Osteoblast (primary cell): ENCODE results near the gene SMAD3. TPM values are rescaled to one million over a fixed set of nuclear protein-coding genes. Genes with fewer than 3 reads are reported as not detected.

ENCODE experiments used
- DNase-seq: peaks from one replicate; pipeline ENCODE4 v3.0.0; 2011; ENCODE audit warnings: low spot score, mixed read lengths; ENCODE audit not compliant: insufficient read length; ENCODE audit errors: missing footprints
- H2AFZ ChIP-seq: 2 replicates; pipeline ENCODE4 v1.6.0; 2011; ENCODE audit warnings: mild to moderate bottlenecking, low read length
- H3K27ac ChIP-seq: 2 replicates; pipeline ENCODE4 v1.5.1; 2011; ENCODE audit warnings: mild to moderate bottlenecking, low read depth, low read length, moderate library complexity
- H3K27me3 ChIP-seq: 2 replicates; pipeline ENCODE4 v1.6.0; 2012; ENCODE audit warnings: mild to moderate bottlenecking, control low read depth, inconsistent platforms, low read length, moderate library complexity; ENCODE audit not compliant: insufficient read depth
- H3K36me3 ChIP-seq: 2 replicates; pipeline ENCODE4 v1.5.1; 2011; ENCODE audit warnings: mild to moderate bottlenecking, low read length, control low read depth, moderate library complexity; ENCODE audit not compliant: insufficient read depth
- H3K4me1 ChIP-seq: 2 replicates; pipeline ENCODE4 v1.5.1; 2011; ENCODE audit warnings: mild to moderate bottlenecking, low read length, control low read depth, moderate library complexity; ENCODE audit not compliant: insufficient read depth
- H3K4me2 ChIP-seq: 2 replicates; pipeline ENCODE4 v1.6.0; 2011; ENCODE audit warnings: mild to moderate bottlenecking, low read length; ENCODE audit not compliant: insufficient read depth
- H3K4me3 ChIP-seq: fragments of 200-600 bp; sonication (generic); 3 replicates; pipeline ENCODE4 v1.5.1; 2012; ENCODE audit warnings: mild to moderate bottlenecking, low read length, inconsistent platforms; ENCODE audit not compliant: insufficient read depth
- H3K79me2 ChIP-seq: 2 replicates; pipeline ENCODE4 v1.6.0; 2012; ENCODE audit warnings: mild to moderate bottlenecking, low read length, control low read depth, inconsistent platforms; ENCODE audit not compliant: insufficient read depth
- H3K9me3 ChIP-seq: 2 replicates; pipeline ENCODE4 v1.5.1; 2011; ENCODE audit warnings: low read depth, low read length, control low read depth
- H4K20me1 ChIP-seq: 2 replicates; pipeline ENCODE4 v1.6.0; 2012; ENCODE audit warnings: mild to moderate bottlenecking, low read length, control low read depth; ENCODE audit not compliant: insufficient read depth
- total RNA-seq: library from RNA; depleted of rRNA; stranded (reverse); fragments of >200 nt; gene quantifications from 2 replicates; pipeline ENCODE4 v1.2.3, GENCODE V29; 2012
- TF ChIP-seq, protein P1 (sequence below): IDR thresholded peaks from 2 replicates; pipeline ENCODE4 v1.5.1; 2011; ENCODE audit warnings: mild to moderate bottlenecking, low read depth, low read length, moderate library complexity; ENCODE audit errors: extremely low read depth

SMAD3 gene
- 41.8 and 60.1 TPM in 2 replicates for total RNA-seq

DNA sequence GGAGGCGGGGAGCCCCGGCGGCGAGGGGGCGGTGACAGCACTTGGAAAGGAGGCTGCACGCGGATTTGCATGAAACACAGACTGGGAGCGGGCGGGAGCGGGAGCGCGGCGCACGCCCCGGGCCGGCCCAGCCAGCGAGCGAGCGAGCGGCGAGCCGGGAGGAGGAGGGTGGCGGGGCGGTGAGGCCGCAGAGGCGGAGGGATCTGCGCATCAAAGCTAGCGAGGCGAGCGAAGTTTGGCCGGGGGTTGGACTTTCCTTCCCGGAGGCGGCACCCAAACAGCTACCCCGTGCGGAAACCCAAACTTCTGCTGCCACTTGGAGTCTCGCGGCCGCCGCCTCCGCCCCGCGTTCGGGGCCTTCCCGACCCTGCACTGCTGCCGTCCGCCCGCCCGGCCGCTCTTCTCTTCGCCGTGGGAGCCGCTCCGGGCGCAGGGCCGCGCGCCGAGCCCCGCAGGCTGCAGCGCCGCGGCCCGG lies at the start of gene SMAD3:
SMAD3 (plus strand) TSS at position 72 of the 475 bp plus-strand sequence. CDS start 553 bp downstream, outside the sequence.
- peaks cover 25% of the 10 kb centered on the region for H3K4me1 ChIP-seq
- peak within 1 kb of the TSS; percentile 97 for H3K4me2 ChIP-seq
- no peaks in the 10 kb centered on the region for H3K9me3 ChIP-seq
- H3K79me2 ChIP-seq, result peaks cover 47% of the 10 kb centered on the region
- TF ChIP-seq, protein P1, sequence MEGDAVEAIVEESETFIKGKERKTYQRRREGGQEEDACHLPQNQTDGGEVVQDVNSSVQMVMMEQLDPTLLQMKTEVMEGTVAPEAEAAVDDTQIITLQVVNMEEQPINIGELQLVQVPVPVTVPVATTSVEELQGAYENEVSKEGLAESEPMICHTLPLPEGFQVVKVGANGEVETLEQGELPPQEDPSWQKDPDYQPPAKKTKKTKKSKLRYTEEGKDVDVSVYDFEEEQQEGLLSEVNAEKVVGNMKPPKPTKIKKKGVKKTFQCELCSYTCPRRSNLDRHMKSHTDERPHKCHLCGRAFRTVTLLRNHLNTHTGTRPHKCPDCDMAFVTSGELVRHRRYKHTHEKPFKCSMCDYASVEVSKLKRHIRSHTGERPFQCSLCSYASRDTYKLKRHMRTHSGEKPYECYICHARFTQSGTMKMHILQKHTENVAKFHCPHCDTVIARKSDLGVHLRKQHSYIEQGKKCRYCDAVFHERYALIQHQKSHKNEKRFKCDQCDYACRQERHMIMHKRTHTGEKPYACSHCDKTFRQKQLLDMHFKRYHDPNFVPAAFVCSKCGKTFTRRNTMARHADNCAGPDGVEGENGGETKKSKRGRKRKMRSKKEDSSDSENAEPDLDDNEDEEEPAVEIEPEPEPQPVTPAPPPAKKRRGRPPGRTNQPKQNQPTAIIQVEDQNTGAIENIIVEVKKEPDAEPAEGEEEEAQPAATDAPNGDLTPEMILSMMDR, result no peak
- peaks cover 26% of the 10 kb centered on the region for H3K36me3 ChIP-seq
- peaks cover 37% of the 10 kb centered on the region for H4K20me1 ChIP-seq
- peak; percentile 99 for DNase-seq
- peak within 1 kb of the TSS; percentile 48 for H2AFZ ChIP-seq
- no peaks in the 10 kb centered on the region for H3K27me3 ChIP-seq
- peak within 1 kb of the TSS; percentile 98 for H3K4me3 ChIP-seq
- peak within 1 kb of the TSS; percentile 98 for H3K27ac ChIP-seq

DNA sequence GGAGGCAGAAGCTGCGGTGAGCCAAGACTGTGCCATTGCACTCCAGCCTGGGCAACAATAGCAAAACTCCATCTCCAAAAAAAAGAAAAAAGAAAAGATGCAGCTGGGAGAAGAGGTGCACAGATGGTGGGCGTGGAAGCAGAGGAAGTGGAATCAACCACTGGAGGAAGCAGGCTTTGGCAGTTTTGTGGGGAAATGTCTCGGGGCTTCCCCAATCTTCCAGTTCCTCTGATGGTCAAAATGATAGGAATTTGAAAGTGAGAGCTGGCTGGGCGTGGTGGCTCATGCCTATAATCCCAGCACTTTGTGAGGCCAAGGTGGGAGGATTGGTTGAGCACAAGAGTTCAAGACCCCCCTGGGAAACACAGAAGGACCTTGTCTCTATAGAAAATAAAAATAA lies 48.1 kb upstream of the SMAD3 start:
- no peaks in the 10 kb centered on the region for H3K9me3 ChIP-seq
- H3K79me2 ChIP-seq, result no peaks in the 10 kb centered on the region
- no peak overlapping the region for H3K4me3 ChIP-seq
- H2AFZ ChIP-seq, result no peak overlapping the region
- no peaks in the 10 kb centered on the region for H3K27me3 ChIP-seq
- no peak overlapping the region for H3K27ac ChIP-seq
- H3K4me2 ChIP-seq, result no peak overlapping the region
- H3K36me3 ChIP-seq, result no peaks in the 10 kb centered on the region
- no peak for DNase-seq
- H4K20me1 ChIP-seq, result no peaks in the 10 kb centered on the region
- peaks cover 9% of the 10 kb centered on the region for H3K4me1 ChIP-seq
- TF ChIP-seq, protein P1, result no peak

DNA sequence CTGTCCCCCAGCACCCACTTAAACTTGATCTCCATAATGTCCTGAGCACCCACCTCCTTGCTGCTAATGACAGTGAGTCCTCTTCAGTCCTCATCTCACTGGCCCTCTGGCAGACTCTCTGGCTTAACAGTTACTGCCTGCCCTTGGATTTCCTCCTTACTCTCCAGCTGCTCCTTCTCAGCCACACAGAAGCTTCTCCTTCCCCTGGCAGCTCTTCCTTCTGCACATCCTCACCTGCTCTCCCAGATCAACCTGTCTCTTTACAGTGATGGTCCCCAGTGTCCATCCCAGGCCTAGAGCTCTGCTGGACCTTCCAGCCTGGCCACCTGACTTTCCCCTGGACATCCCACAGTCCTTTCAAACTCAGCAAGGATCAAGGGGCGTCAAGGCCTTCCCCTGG lies 47.4 kb upstream of the SMAD3 start:
- Histone ChIP-seq H3K4me3 (no peak overlapping the region), H3K9me3 (no peaks in the 10 kb centered on the region), H3K36me3 (no peaks in the 10 kb centered on the region), H3K4me2 (no peak overlapping the region), H4K20me1 (no peaks in the 10 kb centered on the region), H3K4me1 (peaks cover 9% of the 10 kb centered on the region), H2AFZ (no peak overlapping the region), H3K27me3 (no peaks in the 10 kb centered on the region), H3K27ac (no peak overlapping the region), H3K79me2 (no peaks in the 10 kb centered on the region)
- DNase-seq, result no peak
- TF ChIP-seq, protein P1, result no peak

DNA sequence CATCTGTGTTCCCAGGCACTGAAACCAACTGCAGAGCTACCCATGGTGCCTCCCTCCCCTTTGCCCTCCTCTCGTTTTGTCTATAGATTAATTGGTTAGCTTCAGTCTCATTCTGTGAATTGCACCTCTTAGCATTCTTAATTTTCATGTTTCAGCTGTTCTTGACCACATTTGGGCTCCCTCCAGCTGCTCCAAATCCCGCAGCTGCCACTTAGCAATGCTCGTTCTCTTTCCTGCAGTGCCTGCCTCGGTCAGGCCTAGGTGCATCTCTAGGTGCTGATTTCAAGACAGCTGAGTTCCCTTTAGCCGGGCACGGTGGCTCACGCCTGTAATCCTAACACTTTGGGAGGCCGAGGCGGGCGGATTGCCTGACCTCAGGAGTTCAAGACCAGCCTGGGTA lies 47.0 kb upstream of the SMAD3 start:
- no peak overlapping the region for H3K4me2 ChIP-seq
- no peaks in the 10 kb centered on the region for H4K20me1 ChIP-seq
- H3K36me3 ChIP-seq, result no peaks in the 10 kb centered on the region
- no peak for DNase-seq
- no peak overlapping the region for H3K27ac ChIP-seq
- no peak overlapping the region for H2AFZ ChIP-seq
- TF ChIP-seq, protein P1, result no peak
- H3K27me3 ChIP-seq, result no peaks in the 10 kb centered on the region
- H3K9me3 ChIP-seq, result no peaks in the 10 kb centered on the region
- no peaks in the 10 kb centered on the region for H3K79me2 ChIP-seq
- H3K4me1 ChIP-seq, result peaks cover 9% of the 10 kb centered on the region
- H3K4me3 ChIP-seq, result no peak overlapping the region
